ENCODE data around the gene ACOX1. TPM values are rescaled to one million over a fixed set of nuclear protein-coding genes. Genes with fewer than 3 reads are reported as not detected.

ACOX1 gene
- total and polyA plus RNA-seq, 2 of the 13 experiments (the other 11 are each of a cell fraction or from before 2014, with no cell fraction given) = 86.4 to 120 TPM

GRCh38 chr17:75927286-75927922 is 51.6 kb downstream of the ACOX1 start (continued):
- TF ChIP-seq PRDM15 (CRISPR knock-in tag; IDR thresholded peaks at IDR 0.05) (no peak), PHB2 (IDR thresholded peaks at IDR 0.05; ENCODE audit: partially characterized antibody) (no peak), ZBTB1 (CRISPR knock-in tag; IDR thresholded peaks at IDR 0.05; ENCODE audit: borderline replicate concordance) (no peak), YEATS4 (CRISPR knock-in tag; IDR thresholded peaks at IDR 0.05; ENCODE audit: borderline replicate concordance) (no peak), HDAC2 (CRISPR knock-in tag; IDR thresholded peaks at IDR 0.05) (0 out of 2 replicates have a peak, but pooled peaks have one; percentile 23), KAT8 (CRISPR knock-in tag; IDR thresholded peaks at IDR 0.05) (no peak), HOXA3 (CRISPR knock-in tag; IDR thresholded peaks at IDR 0.05) (peak; percentile 29; the same call in 1 of the 2 replicates), TBX2 (CRISPR knock-in tag; IDR thresholded peaks at IDR 0.05; ENCODE audit: borderline replicate concordance) (0 out of 2 replicates have a peak, but pooled peaks have one; percentile 22), ZNF124 (CRISPR knock-in tag; IDR thresholded peaks at IDR 0.05) (no peak), ZNF432 (CRISPR knock-in tag; IDR thresholded peaks at IDR 0.05; ENCODE audit: borderline replicate concordance) (no peak), NPAS2 (CRISPR knock-in tag; IDR thresholded peaks at IDR 0.05; ENCODE audit: borderline replicate concordance) (no peak), ZNF264 (CRISPR knock-in tag; IDR thresholded peaks at IDR 0.05) (no peak), POGZ (CRISPR knock-in tag; IDR thresholded peaks at IDR 0.05) (no peak), PRDM10 (CRISPR knock-in tag; IDR thresholded peaks at IDR 0.05; ENCODE audit: low read depth) (no peak), AKNA (CRISPR knock-in tag; IDR thresholded peaks at IDR 0.05; ENCODE audit: borderline replicate concordance) (no peak), ZNF816 (CRISPR knock-in tag; IDR thresholded peaks at IDR 0.05; ENCODE audit: borderline replicate concordance) (no peak), TSC22D2 (CRISPR knock-in tag; IDR thresholded peaks at IDR 0.05; ENCODE audit: borderline replicate concordance) (no peak)
